ENCODE data around the gene WDR47.

- no peak for TF ChIP-seq ZNF274 (IDR thresholded peaks at IDR 0.05; ENCODE audit: insufficient read depth, insufficient read length)
- no peak for TF ChIP-seq CTCF (IDR thresholded peaks at IDR 0.05 in 2 of 3, conservative IDR thresholded peaks at IDR 0.05 in 1 of 3; ENCODE audit: control insufficient read depth in 2 of 3, extremely low read depth in 1 of 3, insufficient read depth in 1 of 3, low read depth in 3 of 3, low read length in 3 of 3)
- peak; percentile 78 for TF ChIP-seq BMI1 (IDR thresholded peaks at IDR 0.05; ENCODE audit: borderline replicate concordance)
- TF ChIP-seq E2F4 (IDR thresholded peaks at IDR 0.05; ENCODE audit: low read depth, low read length) = 0 out of 2 replicates have a peak, but pooled peaks have one; percentile 10
- TF ChIP-seq POLR2A (IDR thresholded peaks at IDR 0.05; ENCODE audit: low read depth, low read length) = peak; percentile 100
- TF ChIP-seq REST (IDR thresholded peaks at IDR 0.05; ENCODE audit: low read depth, low read length) = no peak
- no peak for TF ChIP-seq PRDM15 (CRISPR knock-in tag; IDR thresholded peaks at IDR 0.05)
- no peak for TF ChIP-seq HDGF (IDR thresholded peaks at IDR 0.05)
- TF ChIP-seq CEBPB (IDR thresholded peaks at IDR 0.05; ENCODE audit: borderline replicate concordance in 1 of 2, low read depth in 2 of 2, low read length in 2 of 2) = no peak
- peak; percentile 18 for TF ChIP-seq USF1 (IDR thresholded peaks at IDR 0.05; ENCODE audit: borderline replicate concordance, extremely low read length, insufficient read depth, low read depth, low read length)
- no peak for TF ChIP-seq EZH2 (IDR thresholded peaks at IDR 0.05; ENCODE audit: borderline replicate concordance, control insufficient read depth, low read depth, low read length)
- peak; percentile 97 for TF ChIP-seq POLR2AphosphoS5 (IDR thresholded peaks at IDR 0.05; ENCODE audit: low read length)
- no peak for TF ChIP-seq RAD21 (IDR thresholded peaks at IDR 0.05; ENCODE audit: insufficient read depth, low read depth, low read length)
- no peak for TF ChIP-seq CHD4 (IDR thresholded peaks at IDR 0.05)
Measured at GRCh38 chr1:109041621-109042468, at the start of gene WDR47.
